ENCODE data around the gene POLD4.

GRCh38 chr11:67400942-67401494 lies 47.7 kb upstream of the POLD4 start:
- TF ChIP-seq CTCF (IDR thresholded peaks at IDR 0.05 in 4 of 5, conservative IDR thresholded peaks at IDR 0.05 in 1 of 5), result no peak
- TF ChIP-seq POLR2A (IDR thresholded peaks at IDR 0.05), result no peak
